GM18907 (cell line): ENCODE results near the gene SYCN.

ENCODE experiments used
- ATAC-seq: cut with Tn5 transposase; IDR thresholded peaks from one replicate; pipeline ENCODE4 v1.9.1; 2021; ENCODE audit warnings: mild to moderate bottlenecking, moderate library complexity; ENCODE audit not compliant: unreplicated experiment

The SYCN gene

DNA sequence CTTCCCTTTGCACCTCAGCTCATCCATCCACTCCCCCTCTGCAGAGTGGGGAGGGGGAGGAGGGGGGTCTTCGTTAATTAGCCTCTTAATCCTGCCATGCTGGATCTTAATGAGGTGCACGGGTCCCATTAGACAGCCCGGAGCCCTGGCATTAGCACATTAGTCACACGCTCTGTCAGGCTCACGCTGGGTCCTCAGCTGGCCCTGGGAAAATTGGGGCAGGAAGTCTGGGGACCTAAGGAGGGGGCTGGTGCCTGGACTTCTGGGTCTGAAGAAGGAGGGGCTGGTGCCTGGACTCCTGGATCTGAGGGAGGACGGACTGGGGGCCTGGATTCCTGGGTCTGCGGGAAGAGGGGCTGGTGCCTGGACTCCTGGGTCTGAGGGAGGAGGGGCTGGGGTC is 7.7 kb downstream of the SYCN start:
- ATAC-seq, result no peak

DNA sequence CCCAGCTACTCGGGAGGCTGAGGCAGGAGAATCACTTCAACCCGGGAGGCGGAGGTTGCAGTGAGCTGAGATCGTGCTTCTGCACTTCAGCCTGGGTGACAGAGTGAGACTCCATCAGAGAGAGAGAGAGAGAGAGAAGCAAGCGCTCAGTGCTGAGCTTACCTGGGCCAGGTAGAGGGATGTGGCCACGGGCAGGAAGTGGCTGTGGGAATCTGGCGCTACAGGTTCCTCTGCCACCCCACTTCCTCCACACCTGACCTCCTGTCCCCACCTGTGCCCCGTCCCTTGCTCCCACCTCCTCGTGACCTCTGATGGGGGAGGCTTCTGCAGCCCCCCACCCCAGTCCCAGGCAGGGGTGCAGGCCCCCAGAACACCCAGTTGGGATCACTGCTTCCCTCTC is 8.3 kb downstream of the SYCN start:
- ATAC-seq, result no peak

DNA sequence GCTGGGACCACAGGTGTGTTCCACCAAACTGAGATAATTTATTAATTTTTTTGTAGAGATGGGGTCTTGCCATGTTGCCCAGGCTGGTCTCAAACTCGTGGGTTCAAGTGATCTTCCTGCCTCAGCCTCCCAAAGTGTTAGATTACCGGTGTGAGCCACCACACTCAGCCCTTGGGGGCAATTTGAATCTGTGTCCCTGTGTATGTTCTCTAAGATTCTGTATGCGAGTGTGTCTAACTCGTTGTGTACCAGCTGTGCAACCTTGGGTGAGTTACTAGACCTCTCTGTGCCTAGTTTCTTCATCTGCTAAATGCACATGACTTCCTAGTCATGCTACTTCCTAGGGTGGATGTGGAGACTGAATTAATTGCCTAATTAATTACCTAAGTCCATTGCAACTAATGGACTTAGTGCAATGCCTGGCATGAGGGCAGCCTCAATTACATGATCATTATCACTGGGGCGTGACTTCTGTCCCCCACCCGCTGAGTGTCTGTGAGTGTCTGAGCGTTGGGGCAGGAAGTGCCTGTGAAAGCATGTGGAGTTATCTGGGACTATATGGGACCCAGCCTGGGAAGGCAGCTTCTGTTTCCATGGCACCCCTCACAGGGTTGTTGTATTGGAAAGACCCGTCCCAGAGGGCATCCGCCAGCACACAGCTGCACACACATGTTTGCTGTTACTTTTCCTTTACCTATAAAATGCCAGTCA is 9.1 kb downstream of the SYCN start:
- ATAC-seq, result no peak

DNA sequence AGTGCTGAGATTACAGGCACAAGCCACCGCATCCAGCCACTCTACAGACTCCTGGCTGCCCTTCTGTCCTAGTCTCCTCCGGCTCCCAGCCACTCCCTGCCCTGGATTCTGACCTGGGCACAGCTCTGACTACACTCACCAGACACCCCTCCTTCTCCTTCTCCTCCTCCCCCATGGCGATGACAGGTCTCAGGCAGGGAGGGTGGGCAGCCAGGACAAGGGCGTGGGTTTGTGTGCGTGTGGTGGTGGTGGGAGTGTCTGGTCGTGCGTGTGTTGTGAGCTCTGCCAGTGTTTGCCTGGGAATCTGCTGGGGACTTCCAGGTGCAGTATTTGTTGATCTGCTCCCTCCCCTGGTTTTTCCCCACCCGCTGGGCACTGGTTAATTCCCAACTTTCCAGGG is 10.3 kb downstream of the SYCN start:
- ATAC-seq, result no peak

DNA sequence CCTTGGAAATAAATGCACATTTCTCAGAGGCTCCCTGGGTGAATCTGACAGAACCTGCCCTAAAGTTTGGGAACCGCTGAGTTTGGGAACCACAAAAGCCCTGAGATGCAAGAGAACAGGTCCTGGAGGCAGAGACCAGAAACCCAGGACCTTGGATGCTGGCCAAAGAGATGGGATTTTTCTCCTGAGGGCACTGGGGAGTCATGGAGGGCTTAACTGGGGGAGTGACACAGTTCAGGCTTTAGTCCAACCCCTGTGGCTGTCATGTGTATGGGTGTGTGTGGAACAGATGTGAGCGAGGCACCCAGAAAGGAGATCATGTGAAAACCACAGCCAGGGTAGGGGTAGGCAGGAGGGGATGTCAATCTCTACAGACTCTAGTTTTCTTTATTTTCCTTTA is 11.2 kb downstream of the SYCN start:
- no peak for ATAC-seq

DNA sequence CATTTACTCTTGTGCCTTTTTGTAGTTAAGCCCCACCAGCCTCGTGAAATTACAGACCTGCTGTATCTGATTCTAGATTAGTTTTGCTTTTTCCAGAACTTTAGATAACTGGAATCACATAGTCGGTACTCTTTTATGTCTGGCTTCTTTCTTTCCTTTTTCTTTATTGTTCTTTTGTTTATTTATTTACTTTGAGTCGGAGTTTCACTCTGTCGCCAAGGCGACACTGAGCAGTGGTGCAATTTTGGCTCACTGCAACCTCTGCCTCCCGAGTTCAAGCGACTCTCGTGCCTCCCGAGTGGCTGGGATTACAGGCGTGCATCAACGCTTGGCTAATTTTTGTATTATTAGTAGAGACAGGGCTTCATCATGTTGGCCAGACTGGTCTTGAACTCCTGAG is 13.3 kb downstream of the SYCN start:
- no peak for ATAC-seq

DNA sequence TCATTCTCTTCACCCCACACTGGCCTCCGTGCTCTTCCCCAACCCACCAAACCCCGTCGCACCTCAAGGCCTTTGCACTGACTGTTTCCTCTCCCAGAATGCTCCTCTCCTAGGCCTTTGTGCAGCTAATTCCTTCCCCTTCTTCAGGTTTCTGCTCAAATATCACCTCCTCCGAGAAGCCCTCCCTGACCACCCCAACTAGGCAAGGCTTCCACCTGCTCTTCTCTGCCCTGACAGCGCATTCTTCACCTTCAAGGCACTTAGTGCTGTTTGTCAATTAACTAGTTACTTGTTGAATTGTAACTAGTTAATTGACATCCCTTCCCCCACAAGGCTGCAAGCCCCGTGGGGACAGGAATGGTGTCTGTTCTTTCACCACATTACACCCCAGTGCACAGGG is 15.1 kb downstream of the SYCN start:
- ATAC-seq, result no peak

DNA sequence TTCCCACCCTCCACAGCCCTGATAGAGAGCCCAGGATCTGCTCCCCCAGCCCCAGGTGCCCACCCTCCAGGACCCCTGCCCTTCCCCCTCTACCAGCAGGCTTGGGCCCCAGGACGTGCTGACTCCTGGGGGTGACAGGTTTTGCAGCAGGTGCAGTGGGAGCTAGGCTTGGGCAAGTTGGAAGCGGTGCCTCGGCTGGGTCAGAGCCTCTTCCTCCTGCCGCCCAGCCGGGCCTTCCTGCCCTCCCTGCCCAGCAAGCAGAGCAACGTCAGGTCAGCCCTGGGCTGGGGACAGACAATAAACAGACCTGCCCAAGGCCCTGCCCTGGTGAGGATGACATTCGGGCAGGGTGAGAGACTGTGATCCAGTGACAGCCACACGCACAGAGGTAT is 16.5 kb downstream of the SYCN start:
- ATAC-seq, result no peak

DNA sequence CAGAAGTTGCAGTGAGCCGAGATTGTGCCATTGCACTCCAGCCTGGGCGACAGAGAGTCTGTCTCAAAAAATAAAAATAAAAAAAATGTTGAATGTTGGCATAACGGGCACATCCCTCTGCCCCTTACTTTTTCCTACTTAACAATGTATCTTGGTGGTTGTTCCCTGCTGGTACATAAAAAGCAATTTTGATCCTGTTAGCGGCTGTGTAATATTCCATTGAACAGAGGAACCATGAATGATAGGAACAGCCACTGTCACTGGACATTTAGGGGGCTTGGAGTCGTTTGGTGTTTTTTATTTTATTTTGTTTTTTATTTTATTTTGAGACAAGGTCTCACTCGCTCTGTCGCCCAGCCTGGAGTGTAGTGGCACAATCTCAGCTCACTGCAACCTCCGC is 17.7 kb downstream of the SYCN start:
- ATAC-seq, result no peak

DNA sequence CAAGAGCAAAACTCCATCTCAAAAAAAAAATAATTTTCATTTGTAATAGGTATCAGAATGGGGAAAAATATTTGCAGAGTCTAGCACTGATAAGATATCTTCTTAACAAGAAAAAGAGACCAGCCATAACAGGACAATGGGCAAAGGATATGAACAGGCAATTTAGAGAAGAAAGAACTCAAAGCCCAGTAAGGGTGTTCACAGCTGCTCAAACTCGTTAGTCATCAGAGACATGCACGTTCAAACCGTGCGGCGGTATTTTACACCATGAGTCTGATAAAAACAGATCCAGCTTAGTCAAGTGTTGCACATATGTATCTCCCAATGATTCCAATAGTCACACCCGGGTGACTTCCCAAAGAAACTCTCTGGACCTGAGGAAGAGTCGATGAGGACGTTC is 21.0 kb downstream of the SYCN start:
- ATAC-seq, result no peak

DNA sequence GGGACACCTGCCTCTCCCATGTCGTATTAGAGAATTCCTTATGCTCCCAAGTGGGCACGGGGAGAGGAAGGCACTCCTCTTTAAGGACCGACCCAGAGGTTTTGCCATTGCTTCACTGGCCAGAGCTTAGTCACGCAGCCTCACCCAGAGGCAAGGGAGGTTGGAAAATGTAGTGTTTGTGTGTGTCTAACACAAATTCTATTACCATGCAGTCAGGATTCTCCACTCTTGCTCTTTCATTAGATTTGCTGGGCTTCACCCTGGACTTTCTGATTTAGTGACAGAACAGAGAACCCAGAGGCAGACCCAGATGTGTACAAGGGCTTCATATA is 21.9 kb downstream of the SYCN start:
- ATAC-seq, result no peak

DNA sequence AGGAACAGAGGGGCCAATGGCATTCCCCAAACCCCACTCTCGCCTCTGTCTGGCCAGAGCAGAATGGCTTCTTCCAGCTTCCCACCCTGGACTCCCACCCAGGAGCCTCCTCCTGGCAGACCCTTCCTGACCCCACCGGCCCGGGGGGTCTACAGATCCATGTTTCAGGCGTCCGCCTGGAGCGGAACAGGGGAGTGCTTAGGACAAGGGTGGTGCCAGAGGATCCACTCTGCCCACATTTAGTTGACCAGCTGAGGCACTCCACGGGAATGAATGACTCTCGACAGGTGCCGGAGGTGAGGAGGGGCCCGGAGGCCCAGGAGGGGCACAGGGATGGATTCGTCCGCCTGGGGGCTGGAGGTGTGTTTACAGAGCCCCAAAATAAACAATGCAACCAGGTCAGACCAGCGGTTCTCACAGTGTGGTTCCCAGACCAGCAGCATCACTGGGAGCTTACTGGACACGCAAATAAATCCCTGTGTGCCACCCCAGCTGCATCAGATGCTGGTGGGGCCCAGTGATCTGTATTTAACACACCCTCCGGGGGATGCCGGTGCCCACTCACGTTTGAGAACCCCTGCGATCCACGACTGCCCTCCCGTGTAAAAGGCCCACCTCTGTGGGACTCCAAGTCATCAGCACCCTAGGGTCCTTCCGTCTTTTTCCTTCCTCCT is 22.4 kb downstream of the SYCN start:
- no peak for ATAC-seq

DNA sequence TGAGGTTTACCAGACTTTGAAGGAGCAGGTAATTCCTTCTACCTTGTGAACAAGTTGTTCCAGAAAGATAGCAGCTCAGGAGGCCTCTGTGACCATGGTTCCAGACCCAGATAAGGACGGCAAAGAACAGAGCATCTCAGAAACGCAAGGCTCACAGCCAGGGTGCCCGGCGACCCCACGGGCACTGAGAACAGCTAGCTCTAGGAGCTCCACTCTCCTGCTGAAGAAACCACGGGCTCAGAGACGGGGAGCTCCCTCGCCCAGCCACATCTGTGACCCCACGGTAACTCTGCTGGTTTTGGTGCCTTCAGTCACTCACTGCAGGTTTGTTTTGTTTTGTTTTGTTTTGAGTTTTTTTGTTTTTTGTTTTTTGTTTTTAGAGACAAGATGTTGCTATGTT is 23.3 kb downstream of the SYCN start:
- ATAC-seq, result no peak

DNA sequence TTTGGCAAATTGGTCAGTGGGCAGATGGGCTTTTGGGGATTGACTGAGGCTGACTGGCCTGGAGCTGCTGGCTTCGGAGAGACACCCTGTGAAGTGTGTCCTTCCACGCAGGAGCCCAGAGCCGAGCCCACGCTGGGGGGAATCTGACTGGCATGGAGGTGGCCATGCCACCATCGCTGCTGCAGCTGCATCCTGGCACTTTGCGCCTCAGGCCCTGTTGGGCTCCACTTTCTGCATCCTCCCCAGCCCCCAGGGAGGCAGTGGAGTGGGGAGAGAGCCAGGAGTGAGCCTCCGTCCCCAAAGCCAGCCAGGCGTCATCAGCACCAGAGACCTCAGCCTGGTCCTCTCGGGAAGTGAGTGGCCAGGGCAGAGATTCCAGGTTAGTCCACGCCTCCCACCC is 24.3 kb downstream of the SYCN start:
- no peak for ATAC-seq

DNA sequence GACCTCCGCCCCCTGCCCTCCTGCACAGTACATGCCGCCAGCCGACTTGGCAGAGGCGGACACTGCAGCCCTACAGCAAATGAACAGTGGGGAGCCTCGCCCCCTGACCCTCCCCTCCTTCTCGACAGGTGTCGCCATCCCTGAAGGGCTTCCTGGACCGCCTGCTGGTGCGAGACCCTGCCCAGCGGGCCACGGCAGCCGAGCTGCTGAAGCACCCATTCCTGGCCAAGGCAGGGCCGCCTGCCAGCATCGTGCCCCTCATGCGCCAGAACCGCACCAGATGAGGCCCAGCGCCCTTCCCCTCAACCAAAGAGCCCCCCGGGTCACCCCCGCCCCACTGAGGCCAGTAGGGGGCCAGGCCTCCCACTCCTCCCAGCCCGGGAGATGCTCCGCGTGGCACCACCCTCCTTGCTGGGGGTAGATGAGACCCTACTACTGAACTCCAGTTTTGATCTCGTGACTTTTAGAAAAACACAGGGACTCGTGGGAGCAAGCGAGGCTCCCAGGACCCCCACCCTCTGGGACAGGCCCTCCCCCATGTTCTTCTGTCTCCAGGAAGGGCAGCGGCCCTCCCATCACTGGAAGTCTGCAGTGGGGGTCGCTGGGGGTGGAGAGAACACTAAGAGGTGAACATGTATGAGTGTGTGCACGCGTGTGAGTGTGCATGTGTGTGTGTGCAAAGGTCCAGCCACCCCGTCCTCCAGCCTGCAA is 25.6 kb downstream of the SYCN start:
- no peak for ATAC-seq

DNA sequence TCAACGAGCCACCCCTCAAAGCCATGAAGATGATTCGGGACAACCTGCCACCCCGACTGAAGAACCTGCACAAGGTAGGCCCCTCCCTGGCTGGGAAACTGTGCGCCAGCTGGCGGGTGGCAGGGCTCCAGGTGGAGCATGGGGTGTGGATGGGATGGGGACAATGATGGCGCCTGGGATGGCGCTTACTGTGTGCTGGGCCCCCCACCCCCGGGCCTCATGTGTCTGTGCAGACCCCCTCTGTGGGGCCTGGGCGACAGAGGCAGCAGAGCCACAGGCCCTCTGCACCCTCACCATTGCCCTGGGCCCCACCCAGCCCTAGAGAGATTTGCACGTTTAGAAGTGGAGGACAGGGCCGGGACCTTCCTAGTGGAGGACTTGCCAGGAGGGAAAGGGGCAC is 26.3 kb downstream of the SYCN start:
- no peak for ATAC-seq

DNA sequence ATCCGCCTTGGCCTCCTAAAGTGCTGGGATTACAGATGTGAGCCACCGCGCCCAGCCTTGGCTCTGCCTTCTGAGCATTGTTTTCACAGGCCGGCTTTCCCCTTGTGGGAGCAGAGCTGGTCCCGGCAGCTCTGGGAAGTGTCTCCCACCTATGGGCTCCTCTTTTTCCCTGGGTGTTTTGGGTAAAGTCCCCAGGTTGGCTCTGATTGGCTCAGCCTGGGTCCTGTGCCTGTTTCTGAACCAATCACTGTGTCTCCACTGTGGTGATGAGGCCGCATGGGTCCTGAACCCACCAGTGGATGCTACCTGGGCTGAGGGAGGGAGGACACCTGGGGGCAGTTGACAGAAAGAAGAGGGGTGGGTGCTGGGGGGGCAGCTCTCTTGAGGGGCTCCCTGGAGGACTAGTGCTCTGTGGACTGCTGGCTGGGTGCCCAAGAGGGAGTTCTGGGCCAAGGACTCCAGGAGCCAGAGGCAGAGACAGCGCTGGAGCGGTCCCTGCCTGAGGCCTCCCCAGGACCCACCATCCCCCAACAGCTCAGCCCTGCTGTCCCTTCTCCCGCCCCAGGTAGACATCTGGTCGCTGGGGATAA is 26.9 kb downstream of the SYCN start:
- ATAC-seq, result no peak

DNA sequence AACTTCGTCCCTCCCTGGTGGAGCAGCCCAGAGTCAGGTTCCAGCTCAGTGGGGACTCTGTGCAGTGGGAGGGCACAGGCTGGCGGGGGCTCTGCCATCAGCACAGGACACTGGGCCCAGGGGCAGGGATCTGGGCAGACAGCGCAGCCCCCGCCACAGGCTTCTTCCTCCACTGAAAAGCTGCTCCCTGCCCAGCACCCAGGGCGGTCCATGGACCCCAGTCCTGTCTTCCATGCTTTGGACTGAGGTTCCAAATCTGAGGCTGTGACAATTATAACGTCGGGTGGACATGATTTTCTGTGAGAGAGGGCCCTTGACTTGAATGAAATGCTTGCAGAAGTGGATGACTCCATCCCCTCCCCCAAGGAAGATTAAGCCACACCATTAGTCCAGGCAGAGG is 28.5 kb downstream of the SYCN start:
- ATAC-seq, result no peak

DNA sequence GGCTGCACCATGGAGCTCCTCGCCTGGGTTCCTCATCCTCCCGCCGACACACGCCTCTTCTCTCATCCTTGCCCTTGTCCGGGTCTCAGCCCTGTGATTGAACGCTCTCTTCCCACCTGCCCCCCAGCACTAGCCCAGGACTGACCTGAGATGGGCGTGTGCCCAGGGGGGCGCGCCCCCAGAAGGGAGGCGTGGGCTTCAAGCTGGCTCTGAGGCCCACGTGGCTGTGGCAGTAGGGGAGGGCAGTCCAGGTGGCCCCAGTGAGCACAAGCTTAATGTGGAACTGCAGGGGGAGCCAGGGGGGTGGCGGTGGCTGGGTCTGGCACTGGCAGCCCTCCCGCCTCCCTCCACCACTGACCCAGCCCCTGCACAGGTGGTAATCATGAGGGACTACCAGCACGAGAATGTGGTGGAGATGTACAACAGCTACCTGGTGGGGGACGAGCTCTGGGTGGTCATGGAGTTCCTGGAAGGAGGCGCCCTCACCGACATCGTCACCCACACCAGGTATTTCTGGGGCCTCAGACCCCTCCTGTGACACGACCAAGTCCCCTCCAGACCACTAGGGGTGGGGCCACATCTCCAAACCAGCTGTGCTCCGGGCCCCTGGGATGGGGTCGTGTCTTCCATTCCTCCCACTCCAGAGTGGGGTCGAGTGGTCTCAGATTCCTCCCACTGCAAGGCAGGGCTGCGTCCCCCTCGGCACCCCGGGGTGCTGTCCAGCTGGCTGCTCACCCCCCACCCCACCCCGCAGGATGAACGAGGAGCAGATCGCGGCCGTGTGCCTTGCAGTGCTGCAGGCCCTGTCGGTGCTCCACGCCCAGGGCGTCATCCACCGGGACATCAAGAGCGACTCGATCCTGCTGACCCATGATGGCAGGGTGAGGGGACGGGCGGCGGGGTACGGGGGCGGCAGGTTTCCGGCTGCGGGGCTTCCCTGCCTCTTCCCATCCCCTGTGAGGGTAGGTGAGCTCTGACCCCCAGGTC is 29.2 kb downstream of the SYCN start:
- no peak for ATAC-seq

DNA sequence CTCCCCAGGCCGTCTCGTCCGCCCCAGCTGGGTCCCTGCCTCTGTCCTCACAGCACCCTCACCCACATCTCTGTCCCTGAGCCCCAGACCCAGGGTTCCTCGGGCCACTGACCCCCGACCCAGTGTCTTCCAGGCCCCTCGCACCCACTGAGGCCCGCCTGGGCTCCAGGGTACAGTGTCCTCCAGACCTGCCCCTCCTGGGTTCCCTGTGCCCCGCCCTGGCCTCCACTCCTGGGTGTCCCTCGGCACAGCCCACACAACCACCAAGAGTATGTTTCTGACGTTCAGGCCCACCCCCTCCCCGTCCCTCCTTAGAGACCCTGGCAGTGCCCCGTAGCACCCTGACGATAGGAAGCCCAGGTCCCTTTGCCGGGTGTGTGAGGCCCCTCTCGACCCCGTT is 29.9 kb downstream of the SYCN start:
- no peak for ATAC-seq

DNA sequence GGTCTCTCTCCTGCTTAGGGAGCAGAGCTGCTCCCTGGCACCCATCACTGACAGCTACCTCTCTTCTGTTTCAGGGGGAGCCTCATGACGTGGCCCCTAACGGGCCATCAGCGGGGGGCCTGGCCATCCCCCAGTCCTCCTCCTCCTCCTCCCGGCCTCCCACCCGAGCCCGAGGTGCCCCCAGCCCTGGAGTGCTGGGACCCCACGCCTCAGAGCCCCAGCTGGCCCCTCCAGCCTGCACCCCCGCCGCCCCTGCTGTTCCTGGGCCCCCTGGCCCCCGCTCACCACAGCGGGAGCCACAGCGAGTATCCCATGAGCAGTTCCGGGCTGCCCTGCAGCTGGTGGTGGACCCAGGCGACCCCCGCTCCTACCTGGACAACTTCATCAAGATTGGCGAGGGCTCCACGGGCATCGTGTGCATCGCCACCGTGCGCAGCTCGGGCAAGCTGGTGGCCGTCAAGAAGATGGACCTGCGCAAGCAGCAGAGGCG is 30.5 kb downstream of the SYCN start:
- no peak for ATAC-seq
